ENCODE data around the gene PHKA2.

DNA sequence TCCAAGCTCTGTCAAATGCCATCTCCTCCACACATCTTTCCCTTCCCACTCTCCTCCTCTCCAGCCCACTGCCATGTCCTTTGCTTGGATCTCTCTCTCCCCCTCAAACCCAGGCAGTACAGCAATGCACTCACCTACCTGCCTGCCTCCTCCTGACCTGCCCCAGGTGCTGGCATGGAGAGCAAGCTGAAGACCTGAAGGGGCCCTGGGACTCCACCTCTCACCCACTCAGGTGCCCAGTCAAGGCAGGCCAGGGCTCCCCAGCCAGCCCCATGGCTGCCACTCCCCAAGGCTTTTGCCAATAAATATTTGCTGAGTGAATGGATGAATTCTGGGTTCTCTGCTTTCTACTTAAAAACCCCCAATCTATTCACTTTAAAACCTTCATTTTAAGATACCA, 12.6 kb upstream of the PHKA2 start:
- TF ChIP-seq POLR2A (IDR thresholded peaks at IDR 0.05) = no peak
- TF ChIP-seq, protein P1, sequence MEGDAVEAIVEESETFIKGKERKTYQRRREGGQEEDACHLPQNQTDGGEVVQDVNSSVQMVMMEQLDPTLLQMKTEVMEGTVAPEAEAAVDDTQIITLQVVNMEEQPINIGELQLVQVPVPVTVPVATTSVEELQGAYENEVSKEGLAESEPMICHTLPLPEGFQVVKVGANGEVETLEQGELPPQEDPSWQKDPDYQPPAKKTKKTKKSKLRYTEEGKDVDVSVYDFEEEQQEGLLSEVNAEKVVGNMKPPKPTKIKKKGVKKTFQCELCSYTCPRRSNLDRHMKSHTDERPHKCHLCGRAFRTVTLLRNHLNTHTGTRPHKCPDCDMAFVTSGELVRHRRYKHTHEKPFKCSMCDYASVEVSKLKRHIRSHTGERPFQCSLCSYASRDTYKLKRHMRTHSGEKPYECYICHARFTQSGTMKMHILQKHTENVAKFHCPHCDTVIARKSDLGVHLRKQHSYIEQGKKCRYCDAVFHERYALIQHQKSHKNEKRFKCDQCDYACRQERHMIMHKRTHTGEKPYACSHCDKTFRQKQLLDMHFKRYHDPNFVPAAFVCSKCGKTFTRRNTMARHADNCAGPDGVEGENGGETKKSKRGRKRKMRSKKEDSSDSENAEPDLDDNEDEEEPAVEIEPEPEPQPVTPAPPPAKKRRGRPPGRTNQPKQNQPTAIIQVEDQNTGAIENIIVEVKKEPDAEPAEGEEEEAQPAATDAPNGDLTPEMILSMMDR (IDR thresholded peaks at IDR 0.05) = no peak

All from uterus (tissue), 2 donors.